HG03378 (cell line): ENCODE results near the gene CASTOR1.

Experiments
- ATAC-seq: cut with Tn5 transposase; IDR thresholded peaks from one replicate; pipeline ENCODE4 v1.9.1; 2021; ENCODE audit warnings: mild to moderate bottlenecking, moderate library complexity; ENCODE audit not compliant: unreplicated experiment

The CASTOR1 gene

DNA sequence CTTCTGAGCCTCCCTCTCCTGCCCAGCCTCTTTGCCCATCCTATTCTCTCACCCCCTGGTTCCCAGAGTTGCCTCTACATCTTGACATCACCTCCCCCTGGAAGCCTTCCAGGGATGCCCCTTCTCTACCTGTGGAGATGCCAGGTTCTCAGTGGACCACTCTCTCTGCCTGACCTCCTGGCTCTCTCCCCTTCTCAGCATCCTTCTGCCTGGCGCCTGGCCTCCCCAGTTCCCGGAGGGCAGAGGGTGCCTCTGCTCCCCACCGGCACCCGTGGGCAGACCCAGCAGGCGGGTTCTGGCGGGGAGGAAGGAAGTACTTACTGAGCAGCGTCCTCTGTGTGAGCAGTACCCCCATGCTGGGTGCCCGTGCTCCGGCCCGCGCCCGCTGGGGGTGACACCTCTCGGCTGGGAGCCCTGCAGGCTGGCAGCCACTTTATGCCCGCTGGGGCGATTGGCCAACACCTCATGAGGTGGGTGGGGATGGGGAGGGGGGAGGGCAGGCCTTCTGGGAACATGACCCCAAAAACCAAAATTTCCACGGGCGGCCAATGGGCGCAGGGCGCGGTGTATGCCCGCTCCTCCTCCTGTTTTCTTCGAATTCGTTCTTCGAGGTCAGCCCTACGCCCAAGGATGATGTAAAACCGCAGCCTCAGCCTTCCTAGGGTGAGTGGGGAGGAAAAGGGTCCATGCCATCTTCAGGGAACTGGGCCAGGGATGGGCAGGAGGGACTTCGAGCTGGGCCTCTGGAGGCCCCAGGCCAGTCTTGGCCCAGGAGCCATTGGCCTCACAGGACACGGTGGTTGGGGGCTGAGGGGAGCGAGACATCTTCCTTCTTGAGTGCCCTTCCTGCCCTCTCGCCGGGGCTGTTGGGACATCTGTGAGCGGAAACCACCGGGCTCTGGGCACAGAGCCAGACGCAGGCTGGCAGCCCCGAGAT, 22.6 kb downstream of the CASTOR1 start, which contains the start of gene OSM:
Gene OSM, minus strand, starts transcription at position 407 of the 937 bp plus-strand sequence. Its CDS starts 52 bp downstream, at position 355.
- ATAC-seq, result no peak

- peak; percentile 52 for ATAC-seq
Measured at GRCh38 chr22:30265823-30266444, 23.4 kb downstream of the CASTOR1 start.

DNA sequence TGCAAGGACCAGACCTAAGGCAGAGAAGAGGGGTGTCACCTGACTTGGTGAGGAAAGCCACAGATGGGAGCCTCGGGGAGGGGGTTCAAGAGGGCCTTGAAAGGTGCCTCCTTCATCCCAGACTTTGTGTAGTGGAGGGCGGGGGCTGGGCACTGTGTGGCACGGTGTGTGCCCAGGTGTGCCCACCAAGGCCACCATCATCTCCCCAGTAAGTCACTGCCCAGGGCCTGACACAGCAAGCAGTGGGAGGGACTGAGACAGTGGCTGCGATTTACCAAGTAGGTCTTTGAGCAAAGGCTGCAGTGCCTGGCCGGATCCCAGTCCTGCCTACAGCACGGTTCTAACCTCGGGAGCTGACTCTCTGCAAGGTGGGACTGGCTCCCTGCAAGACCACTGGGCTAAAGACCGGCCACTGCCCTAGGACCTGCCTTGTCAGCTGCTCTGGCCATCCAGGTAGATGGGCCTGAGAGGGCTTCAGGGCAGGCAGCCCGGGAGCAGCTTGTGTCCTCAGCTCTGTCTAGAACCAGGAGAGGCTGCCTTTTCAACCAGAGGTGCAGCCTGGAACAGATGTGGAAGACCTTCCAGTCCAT, 24.1 kb downstream of the CASTOR1 start:
- ATAC-seq, result no peak

DNA sequence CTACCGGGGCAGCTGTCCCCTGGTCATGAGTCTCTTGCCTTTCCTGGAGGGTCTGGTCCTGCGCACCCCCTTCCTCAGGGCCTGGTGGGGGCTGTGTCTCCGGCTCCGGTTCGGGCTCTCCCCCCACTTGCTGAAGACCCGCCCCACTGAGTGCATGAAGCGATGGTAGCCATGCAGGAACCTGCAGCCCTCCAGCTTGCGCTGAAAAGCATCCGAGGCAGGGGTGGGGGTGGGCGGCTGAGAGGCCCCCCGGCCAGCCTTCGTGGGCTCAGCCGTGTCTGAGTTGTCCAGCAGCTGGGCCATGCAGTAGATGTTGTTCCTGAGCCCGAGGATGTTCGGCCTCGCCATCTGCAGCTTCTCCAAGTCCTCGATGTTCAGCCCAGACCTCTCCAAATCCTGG, 25.4 kb downstream of the CASTOR1 start:
- ATAC-seq, result no peak

DNA sequence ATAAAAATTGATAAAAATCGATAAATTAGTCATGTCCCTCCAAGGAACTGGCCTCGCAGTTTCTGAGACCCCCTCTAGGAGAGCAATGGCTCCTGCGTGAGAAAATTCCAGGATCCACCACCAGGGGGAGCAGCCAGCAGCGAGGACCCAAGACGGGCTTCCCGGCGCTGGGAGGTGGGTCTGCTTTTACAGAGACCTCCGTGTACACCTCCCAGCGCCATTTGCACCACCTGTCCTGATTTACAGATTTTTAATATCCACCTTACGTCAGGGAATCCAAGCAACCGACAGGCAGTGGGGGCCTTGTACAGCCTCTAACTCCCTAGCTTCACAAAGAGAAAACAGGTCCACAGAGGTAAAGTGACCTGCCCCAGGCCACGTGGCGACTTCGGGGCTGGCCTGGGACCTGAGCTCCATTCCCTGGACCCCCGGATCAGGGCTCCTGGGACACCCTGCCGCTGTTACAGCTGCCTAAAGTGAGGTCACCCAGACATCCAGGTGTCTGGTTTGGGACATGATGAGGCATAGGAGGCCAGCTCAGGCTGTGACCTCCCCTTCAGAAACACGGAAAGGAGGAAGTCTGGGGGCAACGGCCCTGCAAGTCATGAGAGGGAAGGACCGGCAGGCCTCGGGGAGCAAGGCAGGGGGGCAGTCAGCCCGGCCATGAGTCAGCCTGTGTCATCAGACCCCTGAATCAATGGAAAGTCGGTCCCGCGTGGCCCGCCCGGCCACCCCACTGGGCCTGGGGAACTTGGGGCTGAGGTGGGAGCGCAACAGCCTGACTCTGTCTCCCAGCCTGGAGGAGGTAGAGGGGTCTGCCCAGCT, 26.2 kb downstream of the CASTOR1 start:
- ATAC-seq, result no peak

- no peak for ATAC-seq
Measured at GRCh38 chr22:30262112-30262511, 27.2 kb downstream of the CASTOR1 start.

DNA sequence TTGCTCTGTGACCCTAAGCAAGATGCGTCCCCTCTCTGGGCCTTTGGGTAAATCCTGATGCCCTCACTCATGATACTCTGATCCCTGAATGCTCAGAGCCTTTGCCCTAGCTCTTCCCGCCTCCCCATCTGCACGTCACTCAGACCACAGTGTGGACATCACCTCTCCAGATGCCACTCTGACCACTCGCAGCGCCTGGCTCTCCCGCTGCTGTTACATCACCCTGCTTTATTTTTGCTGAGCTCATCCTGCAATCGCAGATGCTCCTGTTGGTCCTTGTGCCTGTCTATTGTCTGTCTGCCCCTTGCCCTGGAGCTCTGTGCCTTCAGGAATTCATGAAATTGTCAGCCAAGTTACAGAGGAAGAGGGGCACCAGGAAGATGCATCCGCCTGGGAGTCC, 28.2 kb downstream of the CASTOR1 start:
- ATAC-seq, result no peak

DNA sequence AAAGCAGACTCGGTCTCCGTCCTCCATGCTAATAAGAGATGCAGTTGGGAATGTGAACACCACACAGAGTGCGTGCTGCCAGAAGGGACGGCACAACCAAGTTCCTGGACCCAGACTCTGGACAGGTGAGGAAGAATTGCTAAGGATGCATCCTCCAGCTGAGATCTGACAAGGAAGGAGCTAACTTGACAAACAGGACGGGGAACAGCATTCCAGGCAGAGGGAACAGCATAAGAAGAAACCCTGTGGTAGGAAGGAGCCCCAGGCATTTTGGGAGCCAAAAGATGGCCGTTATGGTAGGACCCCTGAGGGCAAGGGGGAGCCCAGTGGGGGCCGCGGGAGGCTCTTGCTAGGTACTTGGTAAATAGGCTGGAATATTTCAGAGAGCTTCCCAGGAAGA, 28.6 kb downstream of the CASTOR1 start:
- ATAC-seq, result no peak

GRCh38 chr22:30260276-30260675, 29.0 kb downstream of the CASTOR1 start:
- no peak for ATAC-seq

- no peak for ATAC-seq
Measured at GRCh38 chr22:30254314-30254713, 35.0 kb downstream of the CASTOR1 start.

DNA sequence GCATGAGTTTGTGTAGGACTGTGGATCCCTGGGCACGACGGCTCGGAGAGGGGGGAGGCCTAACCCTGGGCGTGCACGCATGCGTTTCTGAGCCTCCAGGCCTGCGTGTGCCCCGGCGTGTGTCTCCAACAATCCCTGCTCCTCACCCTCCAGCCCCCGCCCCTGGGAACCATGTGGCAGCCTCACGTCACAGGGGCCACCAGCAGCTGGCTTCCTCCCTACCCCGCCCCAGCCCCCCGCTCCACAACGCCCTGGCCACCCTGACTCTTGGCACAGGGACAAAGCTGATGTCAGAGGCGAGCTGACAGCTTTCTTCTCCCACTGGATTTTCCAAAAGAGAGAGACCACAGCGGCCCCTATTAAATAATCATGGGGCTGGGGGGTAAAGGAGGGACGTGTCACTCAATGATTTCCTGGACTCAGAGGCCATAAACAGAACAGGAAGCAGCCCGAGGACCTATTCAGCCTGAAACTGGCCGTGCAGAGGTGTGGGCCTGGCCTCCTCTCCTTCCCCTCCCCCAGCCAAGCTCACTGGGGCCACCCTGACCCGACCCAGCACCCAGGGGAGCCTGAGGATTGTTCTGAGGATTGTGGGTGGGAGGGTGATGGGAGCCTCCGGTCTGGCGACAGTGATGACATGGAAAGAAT, 36.0 kb downstream of the CASTOR1 start:
- no peak for ATAC-seq

- no peak for ATAC-seq
Measured at GRCh38 chr22:30252411-30253204, 36.7 kb downstream of the CASTOR1 start.

- ATAC-seq, result no peak
Measured at GRCh38 chr22:30251711-30252110, 37.6 kb downstream of the CASTOR1 start.

GRCh38 chr22:30250661-30251267, 38.5 kb downstream of the CASTOR1 start:
- no peak for ATAC-seq

- ATAC-seq, result no peak
Measured at GRCh38 chr22:30250039-30250565, 39.2 kb downstream of the CASTOR1 start.

GRCh38 chr22:30249049-30250038, 40.0 kb downstream of the CASTOR1 start:
- no peak for ATAC-seq

- no peak for ATAC-seq
Measured at GRCh38 chr22:30248484-30248883, 40.8 kb downstream of the CASTOR1 start.

GRCh38 chr22:30247974-30248373, 41.3 kb downstream of the CASTOR1 start:
- ATAC-seq, result no peak
